ENCODE results near the gene GRB2.
"Not testable (repeated sequence)": the region's sequence is repeated elsewhere in the genome, so short reads cannot be mapped to it uniquely, and the experiment has no call there.

- TF ChIP-seq GATA1 (IDR thresholded peaks at IDR 0.05; ENCODE audit: low read depth, low read length); POLR2A (IDR thresholded peaks at IDR 0.05; ENCODE audit: low read length): not testable (repeated sequence)
These were observed 37.4 kb downstream of the GRB2 start for GRCh38 chr17:75367838-75368789.

Measured in erythroblast (primary cell).